ENCODE results near the gene TTLL11. TPM values are rescaled to one million over a fixed set of nuclear protein-coding genes. Genes with fewer than 3 reads are reported as not detected.
A peak's percentile ranks its signal among the peaks of the same experiment; 100 is the strongest.

TTLL11 gene
- total RNA-seq, 2 experiments from 2014 or later = 3.3 to 6.9 TPM

- no peaks in the 10 kb centered on the region for H3K79me2 ChIP-seq (ENCODE audit: insufficient read depth, low read depth, low read length)
- no TSS peak for BruUV-seq (replicated peaks)
- H3K9me2 ChIP-seq (ENCODE audit: insufficient read depth, low read length) = no peaks in the 10 kb centered on the region
- no peaks in the 10 kb centered on the region for H4K20me1 ChIP-seq (ENCODE audit: insufficient read depth, low read length)
- CTCF ChIA-PET (ENCODE audit: unreplicated experiment) = no interaction called here
- POLR2A ChIA-PET = no interaction called here
- no peak overlapping the region for H3K4me3 ChIP-seq (ENCODE audit: low read depth, low read length, poor library complexity, severe bottlenecking)
- TF ChIP-seq EZH2phosphoT487 (IDR thresholded peaks at IDR 0.05; ENCODE audit: borderline replicate concordance, low read depth, low read length) (no peak), CTCF (conservative IDR thresholded peaks at IDR 0.05; ENCODE audit: low read length) (no peak)
- intact Hi-C loops (cut with micrococcal nuclease; ENCODE audit: unreplicated experiment) = no loop called here
- peaks cover 47% of the 10 kb centered on the region for H3K4me1 ChIP-seq (ENCODE audit: insufficient read depth, low read length, poor library complexity, severe bottlenecking)
- no peak for DNase-seq (ENCODE audit: low spot score)
- H3K4me2 ChIP-seq (ENCODE audit: low read length) = 0 out of 2 replicates have a peak overlapping the region, but pooled peaks have one; percentile 45
- H3K36me3 ChIP-seq (ENCODE audit: insufficient read depth, low read length) = no peaks in the 10 kb centered on the region
- H2AFZ ChIP-seq (ENCODE audit: low read length) = 0 out of 2 replicates have a peak overlapping the region, but pooled peaks have one; percentile 8
- H3K27ac ChIP-seq (ENCODE audit: low read depth, low read length, poor library complexity, severe bottlenecking) = no peak overlapping the region
- no peaks in the 10 kb centered on the region for H3K9me3 ChIP-seq (ENCODE audit: low read length)
These were observed 105.8 kb downstream of the TTLL11 start for GRCh38 chr9:121987314-121987713.

GRCh38 chr9:121985792-121986494 is 107.2 kb downstream of the TTLL11 start:
- Histone ChIP-seq H3K9me3 (ENCODE audit: low read length) (peaks cover 3% of the 10 kb centered on the region; the same call in 1 of the 2 replicates), H3K79me2 (ENCODE audit: insufficient read depth, low read depth, low read length) (no peaks in the 10 kb centered on the region), H3K9me2 (ENCODE audit: insufficient read depth, low read length) (no peaks in the 10 kb centered on the region), H3K27ac (ENCODE audit: low read depth, low read length, poor library complexity, severe bottlenecking) (no peak overlapping the region), H2AFZ (ENCODE audit: low read length) (0 out of 2 replicates have a peak overlapping the region, but pooled peaks have one; percentile 8), H4K20me1 (ENCODE audit: insufficient read depth, low read length) (no peaks in the 10 kb centered on the region), H3K4me2 (ENCODE audit: low read length) (peak overlapping the region; percentile 45), H3K36me3 (ENCODE audit: insufficient read depth, low read length) (no peaks in the 10 kb centered on the region), H3K4me1 (ENCODE audit: insufficient read depth, low read length, poor library complexity, severe bottlenecking) (peaks cover 33% of the 10 kb centered on the region), H3K4me3 (ENCODE audit: low read depth, low read length, poor library complexity, severe bottlenecking) (no peak overlapping the region)
- intact Hi-C loops (cut with micrococcal nuclease; ENCODE audit: unreplicated experiment) = no loop called here
- ChIA-PET CTCF (ENCODE audit: unreplicated experiment) (no interaction called here), POLR2A (interaction anchor here (0.7 to 1.3 kb wide), 3 partner anchors 9 to 39 kb away, joined by 3 to 4 read pairs (median 3); no protein-coding TSS in a partner anchor)
- no peak for TF ChIP-seq EZH2phosphoT487 (IDR thresholded peaks at IDR 0.05; ENCODE audit: borderline replicate concordance, low read depth, low read length)
- peak; percentile 29; the same call in 1 of the 2 replicates for TF ChIP-seq CTCF (conservative IDR thresholded peaks at IDR 0.05; ENCODE audit: low read length)
- DNase-seq (ENCODE audit: low spot score) = no peak
- no TSS peak for BruUV-seq (replicated peaks)
